Panc1 (cell line): ENCODE data around the gene UQCRC2.

Source experiments
- CTCF ChIP-seq: fragments of 450-650 bp; IDR thresholded peaks from 2 replicates; pipeline ENCODE4 v1.5.1; 2017; ENCODE audit warnings: mild to moderate bottlenecking
- POLR2AphosphoS5 ChIP-seq: IDR thresholded peaks from 2 replicates; pipeline ENCODE4 v1.6.1; 2012; ENCODE audit warnings: mild to moderate bottlenecking, low read depth, low read length, moderate library complexity
- REST ChIP-seq, 2 experiments: IDR thresholded peaks; 2 replicates each; pipeline ENCODE4 v1.6.1; 2011 to 2012; ENCODE audit warnings: low read depth in 2 of 2, control low read depth in 1 of 2, low read length in 1 of 2, mild to moderate bottlenecking in 1 of 2, moderate library complexity in 1 of 2; ENCODE audit not compliant: insufficient read depth in 1 of 2
- SIN3A ChIP-seq: IDR thresholded peaks from 2 replicates; pipeline ENCODE4 v1.6.1; 2012; ENCODE audit warnings: low read depth, mild to moderate bottlenecking, low read length, moderate library complexity, borderline replicate concordance; ENCODE audit not compliant: insufficient read depth
- TCF7L2 ChIP-seq: IDR thresholded peaks from 2 replicates; pipeline ENCODE4 v1.6.1; 2011; ENCODE audit warnings: mild to moderate bottlenecking, low read depth, low read length, inconsistent platforms

GRCh38 chr16:22006636-22007035, 53.5 kb downstream of the UQCRC2 start:
- TF ChIP-seq CTCF (no peak), SIN3A (no peak), TCF7L2 (no peak), REST (IDR thresholded peaks at IDR 0.05; ENCODE audit: insufficient read depth in 1 of 2, low read depth in 2 of 2, low read length in 1 of 2) (no peak), POLR2AphosphoS5 (no peak)
